HL-60/S4 (cell line): ENCODE measurements around the gene PTBP3.

Source experiments
- in situ Hi-C: fragments of 300-500 bp; cut with MboI; formaldehyde crosslinking; loops from 2 replicates; pipeline ENCODE4 v1.14.3; 2022; ENCODE audit warnings: low sequenced_read_pairs

PTBP3 gene

GRCh38 chr9:112361601-112362000 is 28.2 kb upstream of the PTBP3 start:
- in situ Hi-C loops, result loop anchor here (10.0 kb wide), 1 partner anchor 597 kb away; no protein-coding TSS in a partner anchor

- in situ Hi-C loops, result loop anchor here (10.0 kb wide), 1 partner anchor 595 kb away; no protein-coding TSS in a partner anchor
These were observed 26.8 kb upstream of the PTBP3 start for GRCh38 chr9:112360047-112360804.

- in situ Hi-C loops, result loop anchor here (5.0 kb wide), 1 partner anchor 268 kb away; no protein-coding TSS in a partner anchor
These were observed 22.0 kb upstream of the PTBP3 start for GRCh38 chr9:112355427-112355897.

GRCh38 chr9:112354081-112354743 is 20.8 kb upstream of the PTBP3 start:
- in situ Hi-C loops, result no loop called here

- in situ Hi-C loops, result no loop called here
These were observed 18.8 kb upstream of the PTBP3 start for GRCh38 chr9:112352209-112352608.

GRCh38 chr9:112351184-112351583 is 17.8 kb upstream of the PTBP3 start:
- in situ Hi-C loops, result no loop called here

GRCh38 chr9:112349008-112349333 is 15.6 kb upstream of the PTBP3 start:
- in situ Hi-C loops, result no loop called here

- in situ Hi-C loops, result no loop called here
These were observed 15.0 kb upstream of the PTBP3 start for GRCh38 chr9:112348257-112349007.

GRCh38 chr9:112341730-112342129 is 8.3 kb upstream of the PTBP3 start:
- in situ Hi-C loops, result no loop called here

GRCh38 chr9:112339886-112340285 is 6.5 kb upstream of the PTBP3 start:
- in situ Hi-C loops, result no loop called here

- in situ Hi-C loops, result no loop called here
These were observed 5.1 kb upstream of the PTBP3 start for GRCh38 chr9:112338561-112338960.

GRCh38 chr9:112337547-112337946 is 4.1 kb upstream of the PTBP3 start:
- in situ Hi-C loops, result no loop called here

GRCh38 chr9:112334432-112334841 is 1.0 kb upstream of the PTBP3 start:
- in situ Hi-C loops, result no loop called here

- in situ Hi-C loops, result no loop called here
These were observed 416 bp upstream of the PTBP3 start for GRCh38 chr9:112333639-112334431.

- in situ Hi-C loops, result no loop called here
These were observed 794 bp downstream of the PTBP3 start for GRCh38 chr9:112332674-112332976.

- in situ Hi-C loops, result no loop called here
These were observed 1.2 kb downstream of the PTBP3 start for GRCh38 chr9:112332214-112332613.

GRCh38 chr9:112331674-112331952 is 1.8 kb downstream of the PTBP3 start:
- in situ Hi-C loops, result no loop called here

GRCh38 chr9:112328545-112328944 is 4.9 kb downstream of the PTBP3 start:
- in situ Hi-C loops, result no loop called here

GRCh38 chr9:112327718-112328450 is 5.5 kb downstream of the PTBP3 start:
- in situ Hi-C loops, result no loop called here

GRCh38 chr9:112326194-112326593 is 7.2 kb downstream of the PTBP3 start:
- in situ Hi-C loops, result no loop called here

- in situ Hi-C loops, result no loop called here
These were observed 7.8 kb downstream of the PTBP3 start for GRCh38 chr9:112325600-112325999.
